KMS-11 (cell line): Measurements from ENCODE around the gene RGS9BP.

Source experiments
- H2AFZ ChIP-seq: fragments of 200-600 bp; sonication (generic); 2 replicates; pipeline ENCODE4 v1.6.1; 2016; ENCODE audit warnings: antibody characterized with exemption, mixed run types, low read depth
- H3K27ac ChIP-seq: fragments of 200-600 bp; sonication (generic); 2 replicates; pipeline ENCODE4 v1.6.1; 2016; ENCODE audit warnings: mild to moderate bottlenecking, mixed run types
- H3K27me3 ChIP-seq: fragments of 200-600 bp; sonication (generic); 2 replicates; pipeline ENCODE4 v1.6.1; 2017; ENCODE audit warnings: mild to moderate bottlenecking, low read depth, mixed run types, moderate library complexity; ENCODE audit not compliant: insufficient read depth
- H3K36me3 ChIP-seq: fragments of 200-600 bp; sonication (generic); 2 replicates; pipeline ENCODE4 v1.6.1; 2017; ENCODE audit warnings: mild to moderate bottlenecking, mixed run types; ENCODE audit not compliant: insufficient read depth
- H3K4me1 ChIP-seq: fragments of 200-600 bp; sonication (generic); 2 replicates; pipeline ENCODE4 v1.6.1; 2016; ENCODE audit warnings: mild to moderate bottlenecking, low read depth, mixed run types; ENCODE audit not compliant: poor library complexity, severe bottlenecking
- H3K4me2 ChIP-seq: fragments of 200-600 bp; sonication (generic); 2 replicates; pipeline ENCODE4 v1.7.0; 2016; ENCODE audit warnings: mild to moderate bottlenecking, mixed run types
- H3K4me3 ChIP-seq: fragments of 200-600 bp; sonication (generic); IDR thresholded peaks from 2 replicates; pipeline ENCODE4 v1.6.1; 2017; ENCODE audit warnings: low read depth, low read length, mixed read lengths; ENCODE audit not compliant: insufficient read depth
- H3K79me2 ChIP-seq: fragments of 200-600 bp; sonication (generic); 2 replicates; pipeline ENCODE4 v1.6.1; 2016; ENCODE audit warnings: low read depth, mixed run types; ENCODE audit not compliant: insufficient read depth
- H3K9ac ChIP-seq: fragments of 200-600 bp; sonication (generic); 2 replicates; pipeline ENCODE4 v1.6.1; 2016; ENCODE audit warnings: mild to moderate bottlenecking, mixed run types
- H4K20me1 ChIP-seq: fragments of 200-600 bp; sonication (generic); 2 replicates; pipeline ENCODE4 v1.6.1; 2016; ENCODE audit warnings: mild to moderate bottlenecking, mixed run types; ENCODE audit not compliant: insufficient read depth
- TF ChIP-seq, protein P1 (sequence below): fragments of 200-600 bp; sonication (generic); conservative IDR thresholded peaks from 2 replicates; pipeline ENCODE4 v1.6.1; 2017; ENCODE audit warnings: low read depth, mild to moderate bottlenecking, antibody characterized with exemption, low read length, moderate library complexity, mixed read lengths

Gene RGS9BP

DNA sequence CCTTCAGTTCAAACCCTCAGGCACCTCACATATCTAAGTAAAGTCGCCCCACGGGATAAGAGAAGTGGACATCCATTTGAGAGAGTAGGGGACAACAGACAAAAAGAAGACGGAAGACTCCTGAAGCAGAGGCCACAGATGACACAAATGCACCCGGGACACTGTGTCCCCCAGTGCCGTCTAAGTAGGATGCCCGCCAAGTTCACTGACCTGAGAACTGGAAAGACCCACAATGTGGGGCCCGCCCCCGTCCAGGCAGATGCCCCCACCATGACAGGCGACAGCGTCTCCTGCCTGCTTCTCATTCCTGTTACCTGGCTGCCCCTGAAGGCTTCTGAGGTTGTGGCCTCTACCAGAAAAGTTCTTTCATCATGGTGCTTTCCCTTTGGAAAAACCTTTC is 17.6 kb upstream of the RGS9BP start:
- H3K79me2 ChIP-seq, result peaks cover 89% of the 10 kb centered on the region
- H3K4me1 ChIP-seq, result peaks cover 12% of the 10 kb centered on the region
- TF ChIP-seq, protein P1, sequence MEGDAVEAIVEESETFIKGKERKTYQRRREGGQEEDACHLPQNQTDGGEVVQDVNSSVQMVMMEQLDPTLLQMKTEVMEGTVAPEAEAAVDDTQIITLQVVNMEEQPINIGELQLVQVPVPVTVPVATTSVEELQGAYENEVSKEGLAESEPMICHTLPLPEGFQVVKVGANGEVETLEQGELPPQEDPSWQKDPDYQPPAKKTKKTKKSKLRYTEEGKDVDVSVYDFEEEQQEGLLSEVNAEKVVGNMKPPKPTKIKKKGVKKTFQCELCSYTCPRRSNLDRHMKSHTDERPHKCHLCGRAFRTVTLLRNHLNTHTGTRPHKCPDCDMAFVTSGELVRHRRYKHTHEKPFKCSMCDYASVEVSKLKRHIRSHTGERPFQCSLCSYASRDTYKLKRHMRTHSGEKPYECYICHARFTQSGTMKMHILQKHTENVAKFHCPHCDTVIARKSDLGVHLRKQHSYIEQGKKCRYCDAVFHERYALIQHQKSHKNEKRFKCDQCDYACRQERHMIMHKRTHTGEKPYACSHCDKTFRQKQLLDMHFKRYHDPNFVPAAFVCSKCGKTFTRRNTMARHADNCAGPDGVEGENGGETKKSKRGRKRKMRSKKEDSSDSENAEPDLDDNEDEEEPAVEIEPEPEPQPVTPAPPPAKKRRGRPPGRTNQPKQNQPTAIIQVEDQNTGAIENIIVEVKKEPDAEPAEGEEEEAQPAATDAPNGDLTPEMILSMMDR, result no peak
- no peak overlapping the region for H3K9ac ChIP-seq
- peaks cover 13% of the 10 kb centered on the region; the same call in 1 of the 2 replicates for H3K36me3 ChIP-seq
- no peaks in the 10 kb centered on the region for H3K27me3 ChIP-seq
- H3K27ac ChIP-seq, result no peak overlapping the region
- H3K4me3 ChIP-seq, result no peak overlapping the region
- H2AFZ ChIP-seq, result no peak overlapping the region
- peaks cover 40% of the 10 kb centered on the region for H4K20me1 ChIP-seq
- H3K4me2 ChIP-seq, result no peak overlapping the region

- H2AFZ ChIP-seq, result no peak overlapping the region
- no peak overlapping the region for H3K27ac ChIP-seq
- H3K4me2 ChIP-seq, result no peak overlapping the region
- no peak overlapping the region for H3K4me3 ChIP-seq
- H3K4me1 ChIP-seq, result peaks cover 12% of the 10 kb centered on the region
- peaks cover 93% of the 10 kb centered on the region for H3K79me2 ChIP-seq
- H3K9ac ChIP-seq, result no peak overlapping the region
- no peaks in the 10 kb centered on the region for H3K27me3 ChIP-seq
- peaks cover 13% of the 10 kb centered on the region; the same call in 1 of the 2 replicates for H3K36me3 ChIP-seq
- peaks cover 44% of the 10 kb centered on the region for H4K20me1 ChIP-seq
- TF ChIP-seq, protein P1, result no peak
These were observed 17.1 kb upstream of the RGS9BP start for GRCh38 chr19:32658527-32658926.

DNA sequence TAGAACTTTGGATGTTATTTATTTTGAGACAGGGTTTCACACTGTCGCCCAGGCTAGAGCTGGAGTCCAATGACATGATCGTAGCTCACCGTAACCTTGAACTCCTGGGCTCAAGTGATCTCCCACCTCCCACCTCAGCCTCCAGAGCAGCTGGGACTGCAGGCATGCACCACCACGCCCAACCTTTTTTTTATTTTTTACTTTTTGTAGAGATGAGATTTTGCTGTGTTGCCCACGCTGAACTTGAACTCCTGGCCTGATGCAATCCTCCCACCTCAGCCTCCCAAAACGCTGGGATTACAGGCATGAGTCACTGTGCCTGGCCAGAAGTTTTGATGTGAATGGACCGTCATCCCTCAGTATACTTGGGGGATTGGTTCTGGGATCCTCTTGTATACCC is 14.3 kb upstream of the RGS9BP start:
- H3K27ac ChIP-seq, result no peak overlapping the region
- TF ChIP-seq, protein P1, result no peak
- peaks cover 12% of the 10 kb centered on the region for H3K4me1 ChIP-seq
- peaks cover 95% of the 10 kb centered on the region for H3K79me2 ChIP-seq
- H3K4me3 ChIP-seq, result no peak overlapping the region
- no peak overlapping the region for H3K4me2 ChIP-seq
- H3K36me3 ChIP-seq, result peaks cover 3% of the 10 kb centered on the region; the same call in 1 of the 2 replicates
- no peak overlapping the region for H3K9ac ChIP-seq
- peaks cover 34% of the 10 kb centered on the region for H4K20me1 ChIP-seq
- no peak overlapping the region for H2AFZ ChIP-seq
- no peaks in the 10 kb centered on the region for H3K27me3 ChIP-seq

DNA sequence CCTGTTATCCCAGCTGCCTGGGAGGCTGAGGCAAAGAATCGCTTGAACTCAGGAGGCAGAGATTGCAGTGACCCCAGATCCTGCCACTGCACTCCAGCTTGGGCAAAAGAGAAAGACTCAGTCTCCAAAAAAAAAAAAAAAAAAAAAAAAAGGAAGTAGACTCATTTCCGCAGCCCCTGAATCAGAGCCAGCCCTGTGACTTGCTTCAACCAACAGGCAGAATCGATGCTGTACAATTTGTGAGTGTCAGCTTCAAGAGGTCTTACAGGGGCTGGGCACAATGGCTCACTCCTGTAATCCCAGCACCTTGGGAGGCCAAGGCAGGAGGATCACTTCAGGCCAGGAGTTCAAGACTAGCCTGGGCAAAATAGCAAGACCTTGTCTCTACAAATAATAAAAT is 13.5 kb upstream of the RGS9BP start:
- Histone ChIP-seq H3K9ac (no peak overlapping the region), H3K4me2 (no peak overlapping the region), H3K36me3 (peaks cover 3% of the 10 kb centered on the region; the same call in 1 of the 2 replicates), H2AFZ (no peak overlapping the region), H3K4me1 (peaks cover 18% of the 10 kb centered on the region), H3K79me2 (peaks cover 95% of the 10 kb centered on the region), H3K27me3 (no peaks in the 10 kb centered on the region), H3K4me3 (no peak overlapping the region), H4K20me1 (peaks cover 38% of the 10 kb centered on the region), H3K27ac (no peak overlapping the region)
- TF ChIP-seq, protein P1, result no peak
